GM03348 (cell line): ENCODE results near the gene SF3B2.
"Not testable (repeated sequence)": the region's sequence is repeated elsewhere in the genome, so short reads cannot be mapped to it uniquely, and the experiment has no call there.

ENCODE experiments used
- DNase-seq: peaks from one replicate; pipeline ENCODE4 v3.0.0; 2012; ENCODE audit warnings: low spot score

Gene SF3B2

DNA sequence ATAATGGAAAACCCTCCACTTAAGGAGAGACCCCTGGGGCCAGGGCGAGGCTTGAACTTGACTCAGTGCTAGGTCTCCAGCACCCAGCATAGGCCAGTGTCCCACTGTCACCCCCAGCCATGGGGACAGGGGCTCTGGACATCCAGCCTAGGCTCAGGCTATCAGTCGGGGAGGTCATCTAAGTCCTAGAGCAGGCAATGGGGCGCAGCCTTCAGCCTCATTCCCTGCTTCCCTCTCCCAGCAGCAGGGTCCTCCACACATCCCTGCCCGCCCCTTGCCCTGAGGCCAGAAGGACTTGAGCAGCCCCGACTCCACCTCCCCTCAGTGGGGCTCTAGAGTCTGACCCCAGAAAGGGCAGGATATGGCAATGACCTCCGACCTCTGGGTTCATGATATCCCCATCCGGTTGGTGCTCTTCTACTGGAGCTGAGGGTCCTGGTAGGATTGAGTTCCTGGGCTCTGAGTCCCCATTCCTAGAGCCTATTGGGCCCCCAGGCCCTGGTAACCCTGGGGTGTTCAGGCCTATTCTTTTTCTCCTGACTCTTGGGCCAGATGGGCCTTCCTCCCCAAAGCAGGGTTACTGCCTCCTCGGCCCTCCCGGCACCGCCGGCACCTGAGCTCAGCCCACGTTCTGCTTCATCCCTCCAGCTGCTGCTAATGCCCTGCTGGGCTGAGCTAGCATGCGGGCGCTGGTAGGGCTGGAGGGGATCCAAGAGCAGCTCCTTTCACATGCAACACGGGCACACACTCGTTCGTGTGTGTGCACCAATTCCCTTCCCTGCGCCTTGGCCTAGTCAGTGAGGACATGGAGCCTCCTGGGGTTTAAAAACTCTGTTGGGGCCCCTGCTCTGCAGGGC is 36.0 kb upstream of the SF3B2 start:
- no peak for DNase-seq

DNA sequence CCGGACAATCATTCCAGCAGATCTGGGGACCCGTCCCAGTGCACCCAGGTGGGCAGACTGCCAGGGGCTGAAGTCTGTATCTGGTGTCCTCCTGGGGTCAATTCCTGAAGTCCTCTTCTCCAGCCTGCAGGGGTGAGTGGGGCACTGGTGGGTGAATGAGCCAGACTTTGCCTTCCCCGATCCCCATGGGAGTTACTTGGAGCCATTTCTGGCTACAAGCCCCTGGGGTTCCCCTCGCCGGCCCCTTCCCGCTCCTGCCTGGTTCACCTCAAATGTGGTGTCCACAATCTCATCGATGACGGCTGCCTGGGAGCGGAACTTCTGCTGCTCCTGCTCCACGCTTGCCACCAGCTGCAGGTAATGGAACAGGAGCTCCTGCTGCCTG is 35.4 kb upstream of the SF3B2 start:
- DNase-seq = no peak

DNA sequence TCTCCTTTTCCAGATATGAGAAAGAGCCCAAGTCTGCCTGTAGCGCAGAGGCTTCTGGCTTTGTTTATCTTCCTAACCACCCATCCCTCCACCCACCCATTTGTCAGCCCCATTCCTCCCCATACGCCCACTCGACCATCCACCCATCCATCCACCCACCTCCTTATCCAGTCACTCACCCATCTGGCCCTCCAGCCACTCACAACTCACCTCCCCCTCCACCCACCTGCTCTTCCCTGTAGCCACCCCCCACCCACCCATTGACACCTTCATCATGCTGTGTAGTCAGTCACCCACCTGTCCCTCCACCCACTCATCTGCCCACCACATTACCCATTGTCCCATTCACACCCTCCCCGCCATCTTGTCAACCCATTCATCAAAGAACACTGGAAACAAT is 34.8 kb upstream of the SF3B2 start:
- no peak for DNase-seq

- DNase-seq = no peak
Observed at GRCh38 chr11:66020212-66020611, 32.0 kb upstream of the SF3B2 start.

- DNase-seq = peak; percentile 88
Observed at GRCh38 chr11:66020618-66021357, 31.4 kb upstream of the SF3B2 start.

DNA sequence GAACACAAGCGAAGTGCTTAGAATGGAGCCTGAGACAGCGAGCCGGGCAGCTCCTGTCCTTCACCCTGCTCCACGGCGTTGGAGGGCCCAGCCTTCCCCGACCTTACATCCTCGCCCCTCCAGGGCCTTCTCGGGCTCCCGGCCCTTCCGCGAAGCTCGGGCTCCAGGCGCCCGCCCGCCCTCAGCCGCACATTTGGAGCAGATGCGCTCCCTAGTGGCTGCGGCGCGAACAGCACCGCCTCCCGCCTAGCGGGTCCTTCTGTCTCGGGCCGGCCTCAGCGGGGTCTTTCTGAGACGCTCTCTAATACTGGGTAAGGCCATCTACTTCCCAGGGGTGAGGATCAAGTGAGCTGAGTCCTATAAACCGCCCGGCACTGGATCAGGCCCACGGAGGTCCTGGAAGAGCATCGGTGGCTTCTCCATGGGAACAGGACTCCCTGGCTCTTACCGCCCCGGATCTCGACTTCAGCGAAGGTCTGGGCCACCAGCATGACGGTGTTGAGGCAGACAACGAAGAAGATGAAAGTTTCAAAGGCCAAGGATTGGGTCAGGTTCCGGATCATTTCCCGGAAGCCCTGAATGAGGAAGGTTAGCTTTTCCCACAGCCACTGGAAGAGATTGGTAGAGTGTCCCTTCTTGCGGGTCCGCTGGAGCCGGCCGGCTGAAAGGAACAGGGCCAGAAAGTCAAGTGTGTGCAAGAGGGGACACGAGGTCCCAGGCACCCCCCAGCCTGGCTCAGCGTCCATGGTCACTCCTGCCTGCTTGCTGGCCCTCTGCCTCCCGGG is 29.6 kb upstream of the SF3B2 start:
- peak; percentile 94 for DNase-seq

DNA sequence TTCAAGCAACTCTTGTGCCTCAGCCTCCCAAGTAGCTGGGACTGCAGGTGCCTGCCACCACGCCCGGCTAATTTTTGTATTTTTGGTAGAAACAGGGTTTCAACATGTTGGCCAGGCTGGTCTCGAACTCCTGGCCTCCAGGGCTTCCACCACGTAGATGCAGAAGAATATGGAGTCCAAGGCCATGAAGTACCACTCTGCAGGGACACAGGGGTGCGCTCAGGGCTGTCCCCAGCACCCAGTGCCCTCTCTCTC is 29.1 kb upstream of the SF3B2 start:
- not testable (repeated sequence) for DNase-seq

DNA sequence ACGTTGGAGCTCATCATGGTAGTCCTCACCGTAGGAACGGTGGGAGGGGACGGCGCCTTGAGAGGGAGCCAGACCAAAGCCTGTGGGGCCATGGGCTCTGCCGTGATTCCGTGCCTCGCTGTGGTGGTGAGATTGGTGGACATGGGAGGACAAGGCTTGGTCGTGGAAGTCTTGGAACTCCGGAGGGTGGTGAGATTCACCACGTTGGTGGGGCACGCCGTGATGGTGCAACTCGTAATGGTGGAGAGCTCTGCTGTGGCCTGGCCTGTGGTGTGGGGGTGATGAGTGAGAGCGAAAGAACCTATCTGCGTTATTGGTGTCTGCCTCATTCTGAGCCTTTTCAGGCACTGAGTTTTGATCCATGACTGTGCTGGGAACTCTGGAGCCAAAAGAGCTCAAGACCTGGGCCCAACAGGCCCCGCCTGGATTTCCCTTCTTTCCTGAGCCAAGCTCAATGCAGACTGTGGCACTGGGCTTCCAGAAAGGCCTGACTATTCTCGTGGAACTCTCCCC is 26.1 kb upstream of the SF3B2 start, which contains the start of gene CATSPER1:
Gene CATSPER1 (minus strand): TSS at position 463 of the 513 bp plus-strand sequence. CDS start 100 bp downstream, at position 363.
- no peak for DNase-seq

- DNase-seq = no peak
Observed at GRCh38 chr11:66032957-66033735, 19.0 kb upstream of the SF3B2 start.

- DNase-seq = no peak
Observed at GRCh38 chr11:66035653-66036333, 16.4 kb upstream of the SF3B2 start.

DNA sequence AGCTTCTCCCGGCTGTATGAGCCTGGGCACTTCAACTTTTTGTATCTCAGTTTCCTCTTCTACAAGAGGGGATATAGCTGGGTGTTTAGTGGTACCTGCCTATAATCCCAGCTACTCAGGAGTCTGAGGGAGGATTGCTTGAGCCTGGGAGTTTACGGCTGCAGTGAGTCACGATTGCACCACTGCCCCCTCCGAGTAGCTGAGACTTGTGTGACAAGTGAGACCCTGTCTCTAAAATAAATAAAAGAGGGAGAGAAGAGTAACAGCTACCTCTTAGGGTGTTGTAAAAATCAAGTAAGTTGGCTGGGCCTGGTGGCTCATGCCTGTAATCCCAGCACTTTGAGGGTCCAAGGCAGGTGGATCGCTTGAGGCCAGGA is 15.8 kb upstream of the SF3B2 start:
- no peak for DNase-seq

- DNase-seq = no peak
Observed at GRCh38 chr11:66037327-66037726, 14.8 kb upstream of the SF3B2 start.

- DNase-seq = no peak
Observed at GRCh38 chr11:66039765-66040164, 12.4 kb upstream of the SF3B2 start.

DNA sequence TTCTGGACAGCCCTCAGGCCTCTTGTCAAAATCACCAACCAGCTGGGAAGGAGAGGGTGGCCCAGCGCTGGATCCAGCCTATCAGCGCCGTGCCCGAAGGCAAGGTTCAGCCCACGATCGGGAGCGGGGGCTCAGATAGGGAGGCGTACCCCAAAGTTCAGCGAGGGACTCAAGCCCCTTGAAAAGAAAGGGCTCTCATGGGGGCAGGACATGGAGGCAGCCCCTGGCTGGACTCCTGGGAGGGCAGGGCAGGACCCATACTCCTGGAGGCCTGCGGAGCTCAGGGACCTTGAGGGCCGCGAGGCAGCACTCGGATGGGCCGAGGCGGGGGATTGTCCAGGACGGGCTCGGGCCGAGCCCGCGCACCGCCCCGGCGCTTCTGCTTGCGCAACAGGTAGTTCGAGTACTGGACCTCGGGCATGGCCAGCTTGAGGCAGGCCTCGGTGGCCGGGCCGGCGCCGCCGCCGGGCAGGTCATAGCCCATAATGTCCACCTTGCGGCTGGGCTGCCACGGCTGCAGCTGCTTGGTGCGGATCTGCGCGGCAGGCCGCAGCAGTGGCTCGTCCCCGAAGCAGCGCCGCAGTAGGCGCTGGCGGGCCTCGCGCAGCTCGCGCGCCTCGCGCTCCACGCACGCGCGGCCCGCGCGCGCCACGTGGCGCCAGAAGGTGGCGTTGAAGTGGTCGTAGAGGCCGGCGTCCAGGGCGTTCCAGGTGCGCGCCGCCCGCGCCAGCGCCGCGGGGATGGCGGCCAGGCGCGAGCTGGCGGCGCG is 9.8 kb upstream of the SF3B2 start:
- DNase-seq = no peak

- no peak for DNase-seq
Observed at GRCh38 chr11:66042996-66043906, 8.9 kb upstream of the SF3B2 start.

GRCh38 chr11:66044757-66045156 is 7.4 kb upstream of the SF3B2 start:
- no peak for DNase-seq

- peak; percentile 94 for DNase-seq
Observed at GRCh38 chr11:66045177-66045639, 7.0 kb upstream of the SF3B2 start.

- no peak for DNase-seq
Observed at GRCh38 chr11:66046901-66047300, 5.3 kb upstream of the SF3B2 start.
